ENCODE measurements around the gene EIF2S3B.

GRCh38 chr12:10498042-10498441 lies 7.6 kb upstream of the EIF2S3B start:
- TF ChIP-seq CTCF (IDR thresholded peaks at IDR 0.05) (no peak), ZFX (IDR thresholded peaks at IDR 0.05; ENCODE audit: borderline replicate concordance) (no peak)

Data from 22Rv1 (cell line).